Vagina (tissue), 2 donors: ENCODE measurements around the gene ADCY1. TPM values are rescaled to one million over a fixed set of nuclear protein-coding genes. Genes with fewer than 3 reads are reported as not detected.

ENCODE experiments used
- DNase-seq, 2 donors: peaks; one replicate each; pipeline ENCODE4 v3.0.0-alpha.2; 2017; ENCODE audit errors: extremely low spot score in 2 of 2
- H3K27ac ChIP-seq: fragments of 200-600 bp; sonication (generic); one replicate; pipeline ENCODE4 v1.5.1; 2019
- H3K27me3 ChIP-seq: fragments of 200-600 bp; sonication (generic); one replicate; pipeline ENCODE4 v1.5.1; 2019
- H3K36me3 ChIP-seq, 2 donors: fragments of 200-600 bp; sonication (generic); one replicate each; pipeline ENCODE4 v1.5.1; 2017 to 2019
- H3K4me1 ChIP-seq: fragments of 200-600 bp; sonication (generic); one replicate; pipeline ENCODE4 v1.5.1; 2019
- H3K4me3 ChIP-seq, 2 donors: fragments of 200-600 bp; sonication (generic); 1 replicate in 1 of 2; 2 replicates in 1 of 2; pipeline ENCODE4 v1.5.1; 2016 to 2019
- H3K9me3 ChIP-seq: fragments of 200-600 bp; sonication (generic); one replicate; pipeline ENCODE4 v1.5.1; 2019
- POLR2A ChIP-seq, 2 donors: fragments of 450-650 bp; IDR thresholded peaks; one replicate each; pipeline ENCODE4 v1.6.1; 2017; ENCODE audit warnings: antibody characterized with exemption in 2 of 2, mild to moderate bottlenecking in 2 of 2, moderate library complexity in 2 of 2
- POLR2AphosphoS5 ChIP-seq, 2 donors: sonication (generic); formaldehyde crosslinking; IDR thresholded peaks; one replicate each; pipeline ENCODE4 v1.9.0; 2017; ENCODE audit warnings: antibody characterized with exemption in 2 of 2, mild to moderate bottlenecking in 2 of 2, low read depth in 1 of 2; ENCODE audit not compliant: insufficient read depth in 1 of 2
- intact Hi-C: fragments of 100-400 bp; cut with DNase I; formaldehyde crosslinking; loops from one replicate; pipeline ENCODE4 v1.15.1; 2023
- total RNA-seq: library from RNA; depleted of rRNA; stranded (reverse); fragments of >200 nt; gene quantifications from one replicate; pipeline ENCODE4 v1.2.3, GENCODE V29; 2016
- TF ChIP-seq, protein P1 (sequence below), 3 experiments: fragments of 450-650 bp in 2 of 3; fragments of 200-600 bp in 1 of 3; sonication (generic) in 1 of 3; IDR thresholded peaks; one replicate each; pipeline ENCODE4 v1.5.1; 2017 to 2019; ENCODE audit warnings: antibody characterized with exemption in 3 of 3, mild to moderate bottlenecking in 2 of 3, moderate library complexity in 2 of 3

Gene ADCY1
- total RNA-seq, 1 donor from 2014 or later, result 2.5 TPM

- H3K9me3 ChIP-seq, result no peaks in the 10 kb centered on the region
- H3K36me3 ChIP-seq, result no peaks in the 10 kb centered on the region
- intact Hi-C loops, result no loop called here
- peak in 1 of 2 donors; percentile 22 for DNase-seq
- TF ChIP-seq, protein P1, sequence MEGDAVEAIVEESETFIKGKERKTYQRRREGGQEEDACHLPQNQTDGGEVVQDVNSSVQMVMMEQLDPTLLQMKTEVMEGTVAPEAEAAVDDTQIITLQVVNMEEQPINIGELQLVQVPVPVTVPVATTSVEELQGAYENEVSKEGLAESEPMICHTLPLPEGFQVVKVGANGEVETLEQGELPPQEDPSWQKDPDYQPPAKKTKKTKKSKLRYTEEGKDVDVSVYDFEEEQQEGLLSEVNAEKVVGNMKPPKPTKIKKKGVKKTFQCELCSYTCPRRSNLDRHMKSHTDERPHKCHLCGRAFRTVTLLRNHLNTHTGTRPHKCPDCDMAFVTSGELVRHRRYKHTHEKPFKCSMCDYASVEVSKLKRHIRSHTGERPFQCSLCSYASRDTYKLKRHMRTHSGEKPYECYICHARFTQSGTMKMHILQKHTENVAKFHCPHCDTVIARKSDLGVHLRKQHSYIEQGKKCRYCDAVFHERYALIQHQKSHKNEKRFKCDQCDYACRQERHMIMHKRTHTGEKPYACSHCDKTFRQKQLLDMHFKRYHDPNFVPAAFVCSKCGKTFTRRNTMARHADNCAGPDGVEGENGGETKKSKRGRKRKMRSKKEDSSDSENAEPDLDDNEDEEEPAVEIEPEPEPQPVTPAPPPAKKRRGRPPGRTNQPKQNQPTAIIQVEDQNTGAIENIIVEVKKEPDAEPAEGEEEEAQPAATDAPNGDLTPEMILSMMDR (IDR thresholded peaks at IDR 0.05), result no peak
- TF ChIP-seq POLR2AphosphoS5 (IDR thresholded peaks at IDR 0.05; ENCODE audit: insufficient read depth in 1 of 2, low read depth in 1 of 2), result no peak
- TF ChIP-seq POLR2A (IDR thresholded peaks at IDR 0.05), result no peak
- H3K4me1 ChIP-seq, result no peaks in the 10 kb centered on the region
- no peak overlapping the region for H3K27ac ChIP-seq
- H3K27me3 ChIP-seq, result no peaks in the 10 kb centered on the region
- H3K4me3 ChIP-seq, result no peak overlapping the region
These were observed 10.8 kb upstream of the ADCY1 start for GRCh38 chr7:45563401-45563800.

DNA sequence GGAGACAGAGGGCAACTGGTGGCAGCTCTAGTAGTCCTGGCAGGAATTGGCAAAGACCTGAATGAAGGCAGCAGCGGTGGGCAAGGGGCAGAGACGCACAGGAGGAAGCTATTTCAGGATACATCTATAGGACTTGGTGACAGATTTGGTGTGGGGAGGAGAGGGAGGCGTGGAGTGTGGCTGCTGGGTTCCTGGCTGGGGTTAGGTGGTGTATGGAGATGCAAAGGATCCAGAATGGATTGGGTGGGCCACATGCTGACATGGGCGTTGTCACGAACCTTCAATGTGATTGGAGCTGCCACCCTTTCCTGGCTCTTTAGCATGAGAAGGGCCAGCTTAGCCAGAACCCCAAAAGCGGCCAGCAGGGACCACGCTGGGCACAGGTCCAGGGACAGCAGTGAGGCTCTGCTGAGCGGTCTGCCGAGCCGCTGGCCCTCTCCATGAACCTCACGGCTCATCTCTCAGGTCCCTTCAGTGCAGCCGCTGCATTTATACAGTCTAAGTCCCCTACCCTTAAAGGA, 10.2 kb upstream of the ADCY1 start:
- Histone ChIP-seq H3K4me3 (no peak overlapping the region), H3K36me3 (no peaks in the 10 kb centered on the region), H3K4me1 (no peaks in the 10 kb centered on the region), H3K9me3 (no peaks in the 10 kb centered on the region), H3K27me3 (no peaks in the 10 kb centered on the region), H3K27ac (no peak overlapping the region)
- DNase-seq, result peak; percentile 60 to 92
- intact Hi-C loops, result no loop called here
- TF ChIP-seq POLR2AphosphoS5 (IDR thresholded peaks at IDR 0.05; ENCODE audit: insufficient read depth in 1 of 2, low read depth in 1 of 2) (no peak), POLR2A (IDR thresholded peaks at IDR 0.05) (no peak)
- TF ChIP-seq, protein P1 (IDR thresholded peaks at IDR 0.05), result no peak

DNA sequence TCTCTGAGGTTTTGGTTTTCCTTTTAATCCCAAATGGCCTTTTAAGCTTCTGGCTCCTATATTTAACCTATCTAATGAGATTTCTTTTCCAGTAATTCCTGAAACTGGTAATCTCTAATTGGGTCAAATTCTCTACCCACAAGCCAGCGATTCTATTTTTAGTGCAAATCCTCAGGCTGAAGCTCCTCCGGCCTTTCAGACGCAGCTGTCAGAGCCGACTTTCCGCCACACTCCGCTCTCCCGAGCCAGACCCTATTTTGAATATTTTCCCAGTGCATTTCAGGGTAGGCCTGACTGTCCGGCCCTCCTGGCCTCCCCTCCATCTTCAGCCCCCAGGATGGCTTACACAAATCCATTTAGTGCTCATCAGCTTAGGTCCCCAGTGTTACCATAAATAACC, 9.7 kb upstream of the ADCY1 start:
- no peaks in the 10 kb centered on the region for H3K9me3 ChIP-seq
- no peaks in the 10 kb centered on the region for H3K4me1 ChIP-seq
- intact Hi-C loops, result no loop called here
- H3K27me3 ChIP-seq, result no peaks in the 10 kb centered on the region
- H3K4me3 ChIP-seq, result no peak overlapping the region
- DNase-seq, result no peak
- TF ChIP-seq, protein P1 (IDR thresholded peaks at IDR 0.05), result no peak
- H3K36me3 ChIP-seq, result no peaks in the 10 kb centered on the region
- H3K27ac ChIP-seq, result peak overlapping the region; percentile 1

- peak overlapping the region; percentile 1 for H3K27ac ChIP-seq
- H3K36me3 ChIP-seq, result no peaks in the 10 kb centered on the region
- peak; percentile 77 to 78 for DNase-seq
- intact Hi-C loops, result no loop called here
- no peaks in the 10 kb centered on the region for H3K4me1 ChIP-seq
- H3K4me3 ChIP-seq, result no peak overlapping the region
- no peaks in the 10 kb centered on the region for H3K9me3 ChIP-seq
- TF ChIP-seq POLR2A (IDR thresholded peaks at IDR 0.05), result no peak
- TF ChIP-seq POLR2AphosphoS5 (IDR thresholded peaks at IDR 0.05; ENCODE audit: insufficient read depth in 1 of 2, low read depth in 1 of 2), result no peak
- TF ChIP-seq, protein P1 (IDR thresholded peaks at IDR 0.05), result no peak
- H3K27me3 ChIP-seq, result no peaks in the 10 kb centered on the region
These were observed 9.2 kb upstream of the ADCY1 start for GRCh38 chr7:45564886-45565455.

DNA sequence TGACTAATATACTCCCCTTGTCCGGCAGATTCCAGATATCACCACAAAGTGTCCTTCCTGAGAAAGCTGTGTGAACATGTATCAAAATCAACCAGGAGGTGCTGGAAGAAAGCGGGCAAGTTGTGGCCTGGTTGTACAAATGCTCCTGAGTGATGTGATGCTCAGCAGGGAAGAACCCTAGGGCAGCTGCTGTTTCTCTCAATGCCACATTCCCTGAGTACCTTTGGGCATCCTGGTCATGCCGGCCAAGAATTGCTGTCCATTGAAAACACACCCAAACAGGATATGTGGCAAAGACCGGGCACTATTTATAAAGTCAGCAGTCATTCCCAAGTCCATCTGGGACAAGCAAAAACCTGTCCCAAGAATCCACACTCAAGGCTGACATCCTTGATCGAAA, 7.8 kb upstream of the ADCY1 start:
- no peaks in the 10 kb centered on the region for H3K4me1 ChIP-seq
- no peak overlapping the region for H3K27ac ChIP-seq
- TF ChIP-seq POLR2AphosphoS5 (IDR thresholded peaks at IDR 0.05; ENCODE audit: insufficient read depth in 1 of 2, low read depth in 1 of 2), result no peak
- TF ChIP-seq, protein P1 (IDR thresholded peaks at IDR 0.05), result no peak
- no peak for TF ChIP-seq POLR2A (IDR thresholded peaks at IDR 0.05)
- no peaks in the 10 kb centered on the region for H3K27me3 ChIP-seq
- H3K36me3 ChIP-seq, result no peaks in the 10 kb centered on the region
- H3K9me3 ChIP-seq, result no peaks in the 10 kb centered on the region
- H3K4me3 ChIP-seq, result no peak overlapping the region
- intact Hi-C loops, result no loop called here
- peak in 1 of 2 donors; percentile 70 for DNase-seq
